ENCODE data around the gene FSTL4.

DNA sequence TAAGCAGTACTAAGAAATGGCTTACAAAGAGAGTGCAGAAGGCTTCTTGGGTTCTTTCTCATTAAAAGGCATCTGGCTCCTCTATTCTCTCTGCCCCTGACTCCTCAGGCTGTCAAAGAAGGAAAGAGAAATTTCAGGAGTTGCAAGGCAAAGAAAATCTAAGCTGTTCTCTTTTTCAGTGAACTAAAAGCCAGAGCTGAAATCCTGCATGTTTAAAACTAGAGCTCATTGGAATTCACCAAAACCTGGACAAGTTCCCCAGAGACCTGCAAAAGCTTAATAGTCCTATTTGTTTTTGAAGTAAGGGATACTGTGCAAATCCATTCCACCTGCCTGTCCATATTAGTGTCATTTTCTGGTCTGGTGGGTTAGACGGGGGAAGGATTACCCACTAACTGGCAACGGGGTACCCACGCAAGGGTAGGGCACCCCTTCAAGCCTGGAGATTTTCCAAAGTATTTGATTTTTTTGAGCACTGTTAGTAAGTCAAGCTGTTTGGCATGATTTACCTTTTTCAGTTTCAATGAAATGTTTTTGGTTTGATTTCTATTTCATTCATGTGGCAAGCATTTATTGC is 179.3 kb downstream of the FSTL4 start:
- TF ChIP-seq, protein P1, sequence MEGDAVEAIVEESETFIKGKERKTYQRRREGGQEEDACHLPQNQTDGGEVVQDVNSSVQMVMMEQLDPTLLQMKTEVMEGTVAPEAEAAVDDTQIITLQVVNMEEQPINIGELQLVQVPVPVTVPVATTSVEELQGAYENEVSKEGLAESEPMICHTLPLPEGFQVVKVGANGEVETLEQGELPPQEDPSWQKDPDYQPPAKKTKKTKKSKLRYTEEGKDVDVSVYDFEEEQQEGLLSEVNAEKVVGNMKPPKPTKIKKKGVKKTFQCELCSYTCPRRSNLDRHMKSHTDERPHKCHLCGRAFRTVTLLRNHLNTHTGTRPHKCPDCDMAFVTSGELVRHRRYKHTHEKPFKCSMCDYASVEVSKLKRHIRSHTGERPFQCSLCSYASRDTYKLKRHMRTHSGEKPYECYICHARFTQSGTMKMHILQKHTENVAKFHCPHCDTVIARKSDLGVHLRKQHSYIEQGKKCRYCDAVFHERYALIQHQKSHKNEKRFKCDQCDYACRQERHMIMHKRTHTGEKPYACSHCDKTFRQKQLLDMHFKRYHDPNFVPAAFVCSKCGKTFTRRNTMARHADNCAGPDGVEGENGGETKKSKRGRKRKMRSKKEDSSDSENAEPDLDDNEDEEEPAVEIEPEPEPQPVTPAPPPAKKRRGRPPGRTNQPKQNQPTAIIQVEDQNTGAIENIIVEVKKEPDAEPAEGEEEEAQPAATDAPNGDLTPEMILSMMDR (conservative IDR thresholded peaks at IDR 0.05; ENCODE audit: low read depth, low read length), result no peak
- no peak for TF ChIP-seq RFX5 (IDR thresholded peaks at IDR 0.05; ENCODE audit: low read depth, low read length)
- no peak for TF ChIP-seq RAD21 (IDR thresholded peaks at IDR 0.05; ENCODE audit: low read length)
- TF ChIP-seq, protein P2, sequence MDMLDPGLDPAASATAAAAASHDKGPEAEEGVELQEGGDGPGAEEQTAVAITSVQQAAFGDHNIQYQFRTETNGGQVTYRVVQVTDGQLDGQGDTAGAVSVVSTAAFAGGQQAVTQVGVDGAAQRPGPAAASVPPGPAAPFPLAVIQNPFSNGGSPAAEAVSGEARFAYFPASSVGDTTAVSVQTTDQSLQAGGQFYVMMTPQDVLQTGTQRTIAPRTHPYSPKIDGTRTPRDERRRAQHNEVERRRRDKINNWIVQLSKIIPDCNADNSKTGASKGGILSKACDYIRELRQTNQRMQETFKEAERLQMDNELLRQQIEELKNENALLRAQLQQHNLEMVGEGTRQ (IDR thresholded peaks at IDR 0.05; ENCODE audit: low read depth, low read length), result no peak
- TF ChIP-seq POLR2A (IDR thresholded peaks at IDR 0.05; ENCODE audit: low read depth, low read length), result no peak
- TF ChIP-seq BHLHE40 (IDR thresholded peaks at IDR 0.05; ENCODE audit: low read depth, low read length), result no peak
- TF ChIP-seq MXI1 (IDR thresholded peaks at IDR 0.05; ENCODE audit: borderline replicate concordance, low read depth, low read length), result no peak
- TF ChIP-seq CEBPB (IDR thresholded peaks at IDR 0.05; ENCODE audit: low read depth, low read length), result no peak
- no peak for TF ChIP-seq RCOR1 (IDR thresholded peaks at IDR 0.05; ENCODE audit: insufficient replicate concordance, low read length)
- TF ChIP-seq SMC3 (IDR thresholded peaks at IDR 0.05; ENCODE audit: low read depth, low read length), result no peak
- TF ChIP-seq MAZ (IDR thresholded peaks at IDR 0.05; ENCODE audit: borderline replicate concordance, low read depth, low read length), result no peak
- no peak for TF ChIP-seq FOS (IDR thresholded peaks at IDR 0.05; ENCODE audit: low read depth, low read length)
- TF ChIP-seq MAFK (IDR thresholded peaks at IDR 0.05; ENCODE audit: low read depth, low read length), result no peak

All from IMR-90 (cell line).